ENCODE data around the gene CAPZA2.

- TF ChIP-seq YY1 (IDR thresholded peaks at IDR 0.05; ENCODE audit: borderline replicate concordance in 1 of 3, control insufficient read depth in 1 of 3, extremely low read depth in 1 of 3, insufficient read depth in 3 of 3, insufficient read length in 1 of 3, insufficient replicate concordance in 2 of 3, low read depth in 1 of 3, low read length in 2 of 3) (no peak), ZKSCAN1 (IDR thresholded peaks at IDR 0.05; ENCODE audit: low read depth, low read length) (no peak), KAT2B (IDR thresholded peaks at IDR 0.05; ENCODE audit: low read depth, low read length) (no peak), FOXJ3 (CRISPR knock-in tag; IDR thresholded peaks at IDR 0.05) (no peak), HDAC3 (IDR thresholded peaks at IDR 0.05; ENCODE audit: borderline replicate concordance, partially characterized antibody) (no peak), ZBTB12 (CRISPR knock-in tag; IDR thresholded peaks at IDR 0.05) (no peak), TRIM28 (IDR thresholded peaks at IDR 0.05) (no peak), FOXM1 (IDR thresholded peaks at IDR 0.05; ENCODE audit: low read depth) (no peak), FOXM1 (CRISPR knock-in tag; IDR thresholded peaks at IDR 0.05; ENCODE audit: low read depth) (no peak), POLR2A (conservative IDR thresholded peaks at IDR 0.05) (peak; percentile 59), CREM (IDR thresholded peaks at IDR 0.05; ENCODE audit: low read depth) (no peak)
Observed at GRCh38 chr7:116920359-116920758, 58.0 kb downstream of the CAPZA2 start.

All from K562 (cell line).